ENCODE results near the gene ST8SIA5. TPM values are rescaled to one million over a fixed set of nuclear protein-coding genes. Genes with fewer than 3 reads are reported as not detected.

The ST8SIA5 gene
- total and polyA plus RNA-seq, 2 experiments from 2014 or later = 3.3 to 4.8 TPM

DNA sequence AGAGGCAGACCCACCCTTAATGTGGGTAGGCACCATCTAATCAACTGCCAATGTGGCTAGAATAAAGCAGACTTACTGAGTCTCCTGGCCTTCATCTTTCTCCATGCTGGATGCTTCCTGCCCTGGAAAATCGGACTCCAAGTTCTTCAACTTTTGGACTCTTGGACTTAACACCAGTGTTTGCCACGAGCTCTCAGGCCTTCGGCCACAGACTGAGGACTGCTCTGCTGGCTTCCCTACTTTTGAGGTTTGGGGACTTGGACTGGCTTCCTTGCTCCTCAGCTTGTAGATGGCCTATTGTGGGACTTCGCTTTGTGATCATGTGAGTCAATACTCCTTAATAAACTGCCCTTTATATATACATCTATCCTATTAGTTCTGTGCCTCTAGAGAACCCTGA, 21.9 kb downstream of the ST8SIA5 start:
- Histone ChIP-seq H3K4me2 (no peak overlapping the region), H3K4me1 (ENCODE audit: insufficient read depth) (no peaks in the 10 kb centered on the region), H3K79me2 (replicated peaks; ENCODE audit: insufficient read depth) (no peaks in the 10 kb centered on the region), H3K27me3 (ENCODE audit: insufficient read depth) (no peaks in the 10 kb centered on the region), H3K36me3 (ENCODE audit: insufficient read depth) (no peaks in the 10 kb centered on the region), H2AFZ (no peak overlapping the region), H3F3A (replicated peaks; ENCODE audit: low read depth) (no peaks in the 10 kb centered on the region), H3K27ac (ENCODE audit: low read depth) (no peak overlapping the region), H3K9me2 (ENCODE audit: insufficient read depth) (no peaks in the 10 kb centered on the region), H4K20me1 (replicated peaks; ENCODE audit: insufficient read depth) (no peaks in the 10 kb centered on the region), H3K4me3 (no peak overlapping the region)
- Mint-ChIP-seq H3K27me3 (ENCODE audit: insufficient read depth, low read depth, poor library complexity) (peaks cover 9% of the 10 kb centered on the region), H3K9me3 (peaks cover 19% of the 10 kb centered on the region), H3K27ac (no peak overlapping the region), H3K36me3 (ENCODE audit: low read depth) (peaks cover 12% of the 10 kb centered on the region; the same call in 2 of the 3 replicates), H3K4me3 (no peak overlapping the region), H3K4me1 (no peaks in the 10 kb centered on the region; the same call in 2 of the 3 replicates)
- no peak for ATAC-seq
- DNase-seq (ENCODE audit: low spot score) = no peak
- TF ChIP-seq, protein P1, sequence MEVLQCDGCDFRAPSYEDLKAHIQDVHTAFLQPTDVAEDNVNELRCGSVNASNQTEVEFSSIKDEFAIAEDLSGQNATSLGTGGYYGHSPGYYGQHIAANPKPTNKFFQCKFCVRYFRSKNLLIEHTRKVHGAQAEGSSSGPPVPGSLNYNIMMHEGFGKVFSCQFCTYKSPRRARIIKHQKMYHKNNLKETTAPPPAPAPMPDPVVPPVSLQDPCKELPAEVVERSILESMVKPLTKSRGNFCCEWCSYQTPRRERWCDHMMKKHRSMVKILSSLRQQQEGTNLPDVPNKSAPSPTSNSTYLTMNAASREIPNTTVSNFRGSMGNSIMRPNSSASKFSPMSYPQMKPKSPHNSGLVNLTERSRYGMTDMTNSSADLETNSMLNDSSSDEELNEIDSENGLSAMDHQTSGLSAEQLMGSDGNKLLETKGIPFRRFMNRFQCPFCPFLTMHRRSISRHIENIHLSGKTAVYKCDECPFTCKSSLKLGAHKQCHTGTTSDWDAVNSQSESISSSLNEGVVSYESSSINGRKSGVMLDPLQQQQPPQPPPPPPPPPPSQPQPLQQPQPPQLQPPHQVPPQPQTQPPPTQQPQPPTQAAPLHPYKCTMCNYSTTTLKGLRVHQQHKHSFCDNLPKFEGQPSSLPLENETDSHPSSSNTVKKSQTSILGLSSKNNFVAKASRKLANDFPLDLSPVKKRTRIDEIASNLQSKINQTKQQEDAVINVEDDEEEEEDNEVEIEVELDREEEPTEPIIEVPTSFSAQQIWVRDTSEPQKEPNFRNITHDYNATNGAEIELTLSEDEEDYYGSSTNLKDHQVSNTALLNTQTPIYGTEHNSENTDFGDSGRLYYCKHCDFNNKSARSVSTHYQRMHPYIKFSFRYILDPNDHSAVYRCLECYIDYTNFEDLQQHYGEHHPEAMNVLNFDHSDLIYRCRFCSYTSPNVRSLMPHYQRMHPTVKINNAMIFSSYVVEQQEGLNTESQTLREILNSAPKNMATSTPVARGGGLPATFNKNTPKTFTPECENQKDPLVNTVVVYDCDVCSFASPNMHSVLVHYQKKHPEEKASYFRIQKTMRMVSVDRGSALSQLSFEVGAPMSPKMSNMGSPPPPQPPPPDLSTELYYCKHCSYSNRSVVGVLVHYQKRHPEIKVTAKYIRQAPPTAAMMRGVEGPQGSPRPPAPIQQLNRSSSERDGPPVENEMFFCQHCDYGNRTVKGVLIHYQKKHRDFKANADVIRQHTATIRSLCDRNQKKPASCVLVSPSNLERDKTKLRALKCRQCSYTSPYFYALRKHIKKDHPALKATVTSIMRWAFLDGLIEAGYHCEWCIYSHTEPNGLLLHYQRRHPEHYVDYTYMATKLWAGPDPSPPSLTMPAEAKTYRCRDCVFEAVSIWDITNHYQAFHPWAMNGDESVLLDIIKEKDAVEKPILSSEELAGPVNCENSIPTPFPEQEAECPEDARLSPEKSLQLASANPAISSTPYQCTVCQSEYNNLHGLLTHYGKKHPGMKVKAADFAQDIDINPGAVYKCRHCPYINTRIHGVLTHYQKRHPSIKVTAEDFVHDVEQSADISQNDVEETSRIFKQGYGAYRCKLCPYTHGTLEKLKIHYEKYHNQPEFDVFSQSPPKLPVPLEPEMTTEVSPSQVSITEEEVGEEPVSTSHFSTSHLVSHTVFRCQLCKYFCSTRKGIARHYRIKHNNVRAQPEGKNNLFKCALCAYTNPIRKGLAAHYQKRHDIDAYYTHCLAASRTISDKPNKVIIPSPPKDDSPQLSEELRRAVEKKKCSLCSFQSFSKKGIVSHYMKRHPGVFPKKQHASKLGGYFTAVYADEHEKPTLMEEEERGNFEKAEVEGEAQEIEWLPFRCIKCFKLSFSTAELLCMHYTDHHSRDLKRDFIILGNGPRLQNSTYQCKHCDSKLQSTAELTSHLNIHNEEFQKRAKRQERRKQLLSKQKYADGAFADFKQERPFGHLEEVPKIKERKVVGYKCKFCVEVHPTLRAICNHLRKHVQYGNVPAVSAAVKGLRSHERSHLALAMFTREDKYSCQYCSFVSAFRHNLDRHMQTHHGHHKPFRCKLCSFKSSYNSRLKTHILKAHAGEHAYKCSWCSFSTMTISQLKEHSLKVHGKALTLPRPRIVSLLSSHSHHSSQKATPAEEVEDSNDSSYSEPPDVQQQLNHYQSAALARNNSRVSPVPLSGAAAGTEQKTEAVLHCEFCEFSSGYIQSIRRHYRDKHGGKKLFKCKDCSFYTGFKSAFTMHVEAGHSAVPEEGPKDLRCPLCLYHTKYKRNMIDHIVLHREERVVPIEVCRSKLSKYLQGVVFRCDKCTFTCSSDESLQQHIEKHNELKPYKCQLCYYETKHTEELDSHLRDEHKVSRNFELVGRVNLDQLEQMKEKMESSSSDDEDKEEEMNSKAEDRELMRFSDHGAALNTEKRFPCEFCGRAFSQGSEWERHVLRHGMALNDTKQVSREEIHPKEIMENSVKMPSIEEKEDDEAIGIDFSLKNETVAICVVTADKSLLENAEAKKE (CRISPR knock-in tag; IDR thresholded peaks at IDR 0.05) = no peak
- TF ChIP-seq STAT1 (IDR thresholded peaks at IDR 0.05; ENCODE audit: unreplicated experiment) (no peak), JUNB (IDR thresholded peaks at IDR 0.05; ENCODE audit: unreplicated experiment) (no peak), CREB1 (CRISPR knock-in tag; IDR thresholded peaks at IDR 0.05; ENCODE audit: low read depth) (no peak), EZH2 (IDR thresholded peaks at IDR 0.05; ENCODE audit: low read depth, unreplicated experiment) (no peak), ZNF114 (CRISPR knock-in tag; IDR thresholded peaks at IDR 0.05) (no peak), ZNF331 (CRISPR knock-in tag; IDR thresholded peaks at IDR 0.05; ENCODE audit: low read depth) (no peak), EZH2phosphoT487 (IDR thresholded peaks at IDR 0.05; ENCODE audit: unreplicated experiment) (no peak), POLR2AphosphoS5 (IDR thresholded peaks at IDR 0.05; ENCODE audit: low read depth) (no peak)
- TF ChIP-seq, protein P2, sequence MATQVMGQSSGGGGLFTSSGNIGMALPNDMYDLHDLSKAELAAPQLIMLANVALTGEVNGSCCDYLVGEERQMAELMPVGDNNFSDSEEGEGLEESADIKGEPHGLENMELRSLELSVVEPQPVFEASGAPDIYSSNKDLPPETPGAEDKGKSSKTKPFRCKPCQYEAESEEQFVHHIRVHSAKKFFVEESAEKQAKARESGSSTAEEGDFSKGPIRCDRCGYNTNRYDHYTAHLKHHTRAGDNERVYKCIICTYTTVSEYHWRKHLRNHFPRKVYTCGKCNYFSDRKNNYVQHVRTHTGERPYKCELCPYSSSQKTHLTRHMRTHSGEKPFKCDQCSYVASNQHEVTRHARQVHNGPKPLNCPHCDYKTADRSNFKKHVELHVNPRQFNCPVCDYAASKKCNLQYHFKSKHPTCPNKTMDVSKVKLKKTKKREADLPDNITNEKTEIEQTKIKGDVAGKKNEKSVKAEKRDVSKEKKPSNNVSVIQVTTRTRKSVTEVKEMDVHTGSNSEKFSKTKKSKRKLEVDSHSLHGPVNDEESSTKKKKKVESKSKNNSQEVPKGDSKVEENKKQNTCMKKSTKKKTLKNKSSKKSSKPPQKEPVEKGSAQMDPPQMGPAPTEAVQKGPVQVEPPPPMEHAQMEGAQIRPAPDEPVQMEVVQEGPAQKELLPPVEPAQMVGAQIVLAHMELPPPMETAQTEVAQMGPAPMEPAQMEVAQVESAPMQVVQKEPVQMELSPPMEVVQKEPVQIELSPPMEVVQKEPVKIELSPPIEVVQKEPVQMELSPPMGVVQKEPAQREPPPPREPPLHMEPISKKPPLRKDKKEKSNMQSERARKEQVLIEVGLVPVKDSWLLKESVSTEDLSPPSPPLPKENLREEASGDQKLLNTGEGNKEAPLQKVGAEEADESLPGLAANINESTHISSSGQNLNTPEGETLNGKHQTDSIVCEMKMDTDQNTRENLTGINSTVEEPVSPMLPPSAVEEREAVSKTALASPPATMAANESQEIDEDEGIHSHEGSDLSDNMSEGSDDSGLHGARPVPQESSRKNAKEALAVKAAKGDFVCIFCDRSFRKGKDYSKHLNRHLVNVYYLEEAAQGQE (IDR thresholded peaks at IDR 0.05; ENCODE audit: unreplicated experiment) = no peak
- TF ChIP-seq, protein P3, sequence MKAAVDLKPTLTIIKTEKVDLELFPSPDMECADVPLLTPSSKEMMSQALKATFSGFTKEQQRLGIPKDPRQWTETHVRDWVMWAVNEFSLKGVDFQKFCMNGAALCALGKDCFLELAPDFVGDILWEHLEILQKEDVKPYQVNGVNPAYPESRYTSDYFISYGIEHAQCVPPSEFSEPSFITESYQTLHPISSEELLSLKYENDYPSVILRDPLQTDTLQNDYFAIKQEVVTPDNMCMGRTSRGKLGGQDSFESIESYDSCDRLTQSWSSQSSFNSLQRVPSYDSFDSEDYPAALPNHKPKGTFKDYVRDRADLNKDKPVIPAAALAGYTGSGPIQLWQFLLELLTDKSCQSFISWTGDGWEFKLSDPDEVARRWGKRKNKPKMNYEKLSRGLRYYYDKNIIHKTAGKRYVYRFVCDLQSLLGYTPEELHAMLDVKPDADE (IDR thresholded peaks at IDR 0.05) = no peak
- TF ChIP-seq, protein P4, sequence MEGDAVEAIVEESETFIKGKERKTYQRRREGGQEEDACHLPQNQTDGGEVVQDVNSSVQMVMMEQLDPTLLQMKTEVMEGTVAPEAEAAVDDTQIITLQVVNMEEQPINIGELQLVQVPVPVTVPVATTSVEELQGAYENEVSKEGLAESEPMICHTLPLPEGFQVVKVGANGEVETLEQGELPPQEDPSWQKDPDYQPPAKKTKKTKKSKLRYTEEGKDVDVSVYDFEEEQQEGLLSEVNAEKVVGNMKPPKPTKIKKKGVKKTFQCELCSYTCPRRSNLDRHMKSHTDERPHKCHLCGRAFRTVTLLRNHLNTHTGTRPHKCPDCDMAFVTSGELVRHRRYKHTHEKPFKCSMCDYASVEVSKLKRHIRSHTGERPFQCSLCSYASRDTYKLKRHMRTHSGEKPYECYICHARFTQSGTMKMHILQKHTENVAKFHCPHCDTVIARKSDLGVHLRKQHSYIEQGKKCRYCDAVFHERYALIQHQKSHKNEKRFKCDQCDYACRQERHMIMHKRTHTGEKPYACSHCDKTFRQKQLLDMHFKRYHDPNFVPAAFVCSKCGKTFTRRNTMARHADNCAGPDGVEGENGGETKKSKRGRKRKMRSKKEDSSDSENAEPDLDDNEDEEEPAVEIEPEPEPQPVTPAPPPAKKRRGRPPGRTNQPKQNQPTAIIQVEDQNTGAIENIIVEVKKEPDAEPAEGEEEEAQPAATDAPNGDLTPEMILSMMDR (conservative IDR thresholded peaks at IDR 0.05; ENCODE audit: low read depth in 2 of 2) = no peak
